ENCODE measurements around the gene KAT8. TPM values are rescaled to one million over a fixed set of nuclear protein-coding genes. Genes with fewer than 3 reads are reported as not detected.

The KAT8 gene
- 30.3 and 37.4 TPM in 2 replicates for total RNA-seq

DNA sequence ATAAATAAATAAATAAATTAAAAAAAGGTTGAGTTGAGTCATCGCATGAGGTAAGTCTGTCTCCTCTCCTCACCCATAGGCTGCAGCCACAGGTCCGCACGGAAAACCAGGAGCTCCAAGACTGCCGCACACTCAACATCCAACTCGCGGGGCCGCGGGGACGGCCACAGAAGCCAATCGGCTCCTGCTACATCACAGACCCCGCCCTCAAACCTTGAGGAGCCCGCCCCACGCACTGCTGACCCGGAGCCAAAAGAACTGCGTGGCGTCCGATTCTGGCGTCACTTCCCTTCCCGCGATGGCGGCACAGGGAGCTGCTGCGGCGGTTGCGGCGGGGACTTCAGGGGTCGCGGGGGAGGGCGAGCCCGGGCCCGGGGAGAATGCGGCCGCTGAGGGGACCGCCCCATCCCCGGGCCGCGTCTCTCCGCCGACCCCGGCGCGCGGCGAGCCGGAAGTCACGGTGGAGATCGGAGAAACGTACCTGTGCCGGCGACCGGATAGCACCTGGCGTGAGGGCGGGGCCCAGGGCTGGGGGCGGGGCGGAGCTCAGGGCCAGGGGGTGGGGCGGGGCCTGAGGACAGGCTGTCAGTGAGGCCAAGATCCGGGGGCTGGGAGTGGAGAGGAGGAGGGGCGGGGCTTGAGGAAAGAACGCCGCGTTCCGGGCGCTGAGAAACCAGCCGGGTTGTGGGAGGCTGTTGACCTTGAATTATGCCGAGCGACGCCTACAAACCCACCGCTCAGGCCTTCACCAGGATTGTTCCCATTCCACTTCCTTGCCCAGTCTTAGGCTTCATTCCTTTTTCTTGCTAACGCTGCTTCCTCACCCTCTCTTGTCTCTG lies at the start of gene KAT8:
KAT8 (plus strand) TSS at position 281 of the 839 bp plus-strand sequence; CDS start at position 299, 18 bp downstream.
- DNase-seq (ENCODE audit: low read depth in 2 of 2) = peak; percentile 92 to 99

DNA sequence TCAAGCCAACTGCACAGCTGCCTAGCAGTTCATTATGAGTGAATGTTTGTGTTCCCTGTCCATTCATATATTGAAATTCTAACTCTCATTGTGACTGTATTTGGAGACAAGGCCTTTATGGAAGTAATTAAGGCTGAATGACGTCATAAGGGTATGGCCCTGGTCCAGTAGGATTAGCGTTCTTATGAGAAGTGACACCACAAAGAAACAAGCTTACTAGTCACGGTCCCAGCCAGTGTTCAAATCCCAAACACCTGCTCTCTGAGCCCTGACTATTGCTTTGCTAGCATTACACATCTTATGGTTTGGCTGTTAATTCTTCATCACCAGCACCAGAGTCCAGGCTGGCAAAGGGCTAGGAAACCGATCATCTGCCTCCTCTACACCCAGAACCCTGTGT lies 45.6 kb upstream of the KAT8 start:
- peak in 1 of 2 donors; percentile 17 for DNase-seq (ENCODE audit: low read depth in 2 of 2)

DNA sequence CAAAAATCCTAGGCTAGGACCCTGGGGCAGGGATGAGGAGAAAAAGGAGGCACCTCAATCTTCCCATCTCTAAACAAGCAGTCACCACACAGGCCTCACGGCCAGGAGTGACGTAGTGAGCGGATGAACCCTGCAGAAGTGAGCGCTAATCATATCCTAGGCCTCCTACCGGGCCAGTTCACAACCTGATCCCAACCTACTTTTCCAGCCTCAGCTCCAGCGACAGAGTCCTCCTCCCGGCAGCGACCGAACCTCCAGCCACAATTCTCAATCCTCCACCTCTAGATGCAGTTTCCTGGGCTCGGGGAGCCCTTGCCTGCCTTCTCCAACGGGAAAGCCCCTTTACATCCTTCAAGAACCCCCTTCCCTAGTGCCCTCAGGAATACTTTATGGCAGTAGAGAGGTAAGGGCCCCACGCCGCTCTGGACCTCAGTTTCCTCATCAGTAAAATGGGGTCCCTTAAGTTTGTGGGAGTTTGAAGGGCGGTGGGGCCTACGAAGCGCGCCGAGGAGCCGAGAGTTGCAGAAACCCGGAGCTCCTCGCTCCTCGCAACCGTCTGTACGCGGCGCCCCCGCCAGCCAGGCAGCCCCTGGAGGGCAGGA lies 44.8 kb upstream of the KAT8 start:
- peak; percentile 29 to 62 for DNase-seq (ENCODE audit: low read depth in 2 of 2)

DNA sequence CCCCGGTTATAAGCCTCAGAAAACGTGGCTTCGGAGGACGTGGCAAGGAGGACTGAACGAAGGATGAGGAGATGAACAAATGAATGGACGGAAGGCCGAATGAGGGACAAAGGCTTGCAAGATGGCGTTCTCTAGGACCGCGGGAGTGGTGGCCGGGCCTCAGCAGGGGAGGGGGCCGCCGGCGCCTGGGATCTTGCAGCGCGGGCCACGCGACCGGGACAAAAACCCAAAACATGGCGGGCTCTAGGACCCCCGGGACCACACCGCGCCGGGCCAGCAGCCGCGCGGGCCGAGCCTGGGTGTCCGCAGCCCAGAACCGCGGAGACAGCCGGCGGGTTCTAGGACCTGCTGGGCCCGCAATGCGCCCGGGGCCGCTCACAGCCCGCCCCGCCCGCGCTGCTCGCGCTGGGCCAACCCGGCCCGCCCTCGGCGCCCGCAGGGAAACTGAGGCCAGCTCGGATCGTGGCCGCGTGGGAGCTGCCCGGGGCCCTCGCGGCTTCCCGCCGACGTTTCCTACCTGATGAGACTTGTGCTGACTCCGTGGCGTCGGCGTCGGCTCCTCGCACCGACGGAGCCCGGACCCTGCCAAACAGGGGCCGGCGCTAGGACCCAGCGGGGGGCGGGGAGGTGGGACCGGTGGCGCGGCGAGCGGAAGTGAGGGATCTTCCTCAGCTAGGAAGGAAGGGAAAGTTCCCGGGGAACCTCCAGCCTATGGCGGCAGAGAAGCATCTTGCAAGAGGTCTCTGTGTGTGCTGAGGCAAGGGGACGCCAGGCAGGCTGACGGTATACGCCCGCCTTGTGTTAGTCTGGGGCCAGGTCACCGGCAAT lies 44.1 kb upstream of the KAT8 start:
- peak; percentile 72 to 93 for DNase-seq (ENCODE audit: low read depth in 2 of 2)

DNA sequence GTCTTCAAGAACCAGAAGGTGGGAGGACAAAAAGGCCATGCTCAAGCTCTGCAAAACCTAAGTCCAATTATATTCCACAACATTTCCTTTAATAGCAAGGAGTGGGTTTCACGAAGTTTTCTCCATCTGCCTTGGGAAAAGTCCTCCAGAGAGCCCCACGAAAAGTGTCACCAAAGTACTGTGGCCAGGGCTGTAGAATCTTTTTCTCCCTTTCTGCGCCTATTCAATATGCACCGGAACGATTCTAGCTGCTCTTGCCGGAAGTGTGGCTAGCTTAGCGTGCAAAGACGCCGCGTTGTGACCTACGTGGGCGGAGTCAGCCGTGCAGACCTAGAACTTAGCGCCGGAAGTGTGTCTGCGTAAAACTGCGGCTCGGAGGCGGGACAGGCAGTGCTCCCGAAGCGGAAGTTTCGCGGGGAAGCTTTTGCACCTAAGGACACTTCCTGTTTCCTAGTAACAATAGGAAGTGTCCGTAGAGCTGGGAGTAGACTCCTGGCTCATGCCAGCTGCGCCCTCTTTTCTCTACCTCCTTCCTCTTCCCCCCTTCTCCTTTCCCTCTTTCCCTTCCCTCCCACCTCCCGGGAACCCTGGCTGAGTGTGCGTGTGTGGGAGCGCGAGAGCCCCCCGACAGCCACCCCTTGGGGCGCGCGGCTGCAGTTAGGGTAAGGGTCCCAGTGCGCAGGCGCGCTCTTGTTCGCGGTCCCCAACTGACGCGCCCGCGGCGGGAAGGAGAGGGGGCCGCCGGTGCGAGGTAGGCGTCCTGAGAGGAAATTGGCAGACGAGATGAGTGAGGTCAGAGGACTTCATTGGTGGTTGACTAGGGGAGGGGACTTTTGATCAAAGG lies 43.3 kb upstream of the KAT8 start, which contains the start of the genes ZNF646 and ZNF668:
ZNF646 (plus strand) TSS at position 453 of the 844 bp plus-strand sequence. CDS start 1,903 bp downstream, outside the sequence.
ZNF668 (minus strand) TSS at position 271 of the 844 bp plus-strand sequence. CDS start 9,781 bp downstream, outside the sequence.
- peak; percentile 99 to 100 for DNase-seq (ENCODE audit: low read depth in 2 of 2)

DNA sequence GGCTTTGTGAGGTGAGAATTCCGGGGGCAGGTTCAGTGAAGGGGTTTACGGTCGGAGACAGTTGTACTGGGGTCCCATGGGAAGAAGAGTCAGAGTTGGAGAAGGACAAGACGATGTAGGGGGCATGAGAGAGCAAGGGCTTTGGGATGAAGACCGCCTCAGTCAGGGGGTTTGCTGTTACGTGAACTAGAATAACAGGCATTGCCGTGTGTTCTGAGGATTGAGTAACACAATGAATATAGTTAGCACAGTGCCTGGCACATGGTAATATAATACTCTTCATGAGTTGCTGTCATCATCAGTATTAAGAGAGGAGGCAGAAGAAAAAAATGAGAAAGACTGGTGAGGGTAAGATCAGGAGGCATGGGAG lies 42.7 kb upstream of the KAT8 start:
- no peak for DNase-seq (ENCODE audit: low read depth in 2 of 2)

DNA sequence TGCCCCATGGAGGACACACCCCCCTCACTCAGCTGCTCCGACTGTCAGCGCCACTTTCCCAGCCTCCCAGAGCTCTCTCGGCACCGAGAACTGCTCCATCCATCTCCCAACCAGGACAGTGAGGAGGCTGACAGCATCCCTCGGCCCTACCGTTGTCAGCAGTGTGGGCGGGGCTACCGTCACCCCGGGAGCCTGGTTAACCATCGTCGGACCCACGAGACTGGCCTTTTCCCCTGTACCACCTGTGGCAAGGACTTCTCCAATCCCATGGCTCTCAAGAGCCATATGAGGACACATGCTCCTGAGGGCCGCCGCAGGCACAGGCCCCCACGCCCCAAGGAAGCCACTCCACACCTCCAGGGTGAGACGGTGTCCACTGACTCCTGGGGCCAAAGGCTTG lies 41.1 kb upstream of the KAT8 start:
- DNase-seq (ENCODE audit: low read depth in 2 of 2) = no peak

DNA sequence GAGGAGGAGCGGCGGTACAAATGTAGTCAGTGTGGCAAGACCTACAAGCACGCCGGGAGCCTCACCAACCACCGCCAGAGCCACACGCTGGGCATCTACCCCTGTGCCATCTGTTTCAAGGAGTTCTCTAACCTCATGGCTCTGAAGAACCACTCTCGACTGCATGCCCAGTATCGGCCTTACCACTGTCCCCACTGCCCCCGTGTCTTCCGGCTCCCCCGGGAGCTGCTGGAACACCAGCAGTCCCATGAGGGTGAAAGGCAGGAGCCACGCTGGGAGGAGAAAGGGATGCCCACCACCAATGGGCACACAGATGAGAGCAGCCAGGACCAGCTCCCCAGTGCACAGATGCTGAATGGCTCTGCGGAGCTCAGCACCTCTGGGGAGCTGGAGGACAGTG lies 40.4 kb upstream of the KAT8 start:
- DNase-seq (ENCODE audit: low read depth in 2 of 2) = no peak

DNA sequence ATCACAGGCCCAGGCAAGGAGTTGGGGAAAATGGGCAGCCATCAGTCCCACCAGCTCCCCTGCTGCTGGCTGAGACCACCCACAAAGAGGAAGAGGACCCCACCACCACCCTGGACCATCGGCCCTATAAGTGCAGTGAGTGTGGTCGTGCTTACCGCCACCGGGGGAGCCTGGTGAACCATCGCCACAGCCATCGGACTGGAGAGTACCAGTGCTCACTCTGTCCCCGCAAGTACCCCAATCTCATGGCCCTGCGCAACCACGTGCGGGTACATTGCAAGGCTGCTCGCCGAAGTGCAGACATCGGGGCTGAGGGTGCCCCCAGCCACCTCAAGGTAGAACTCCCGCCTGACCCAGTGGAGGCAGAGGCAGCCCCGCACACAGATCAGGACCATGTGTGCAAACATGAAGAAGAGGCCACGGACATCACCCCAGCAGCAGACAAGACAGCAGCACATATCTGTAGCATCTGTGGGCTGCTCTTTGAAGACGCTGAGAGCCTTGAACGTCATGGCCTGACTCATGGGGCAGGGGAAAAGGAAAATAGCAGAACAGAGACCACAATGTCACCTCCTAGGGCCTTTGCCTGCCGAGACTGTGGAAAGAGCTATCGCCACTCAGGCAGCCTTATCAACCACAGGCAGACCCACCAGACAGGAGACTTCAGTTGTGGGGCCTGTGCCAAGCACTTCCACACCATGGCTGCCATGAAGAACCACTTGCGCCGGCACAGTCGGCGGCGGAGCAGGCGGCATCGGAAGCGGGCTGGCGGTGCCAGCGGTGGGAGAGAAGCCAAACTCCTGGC lies 39.7 kb upstream of the KAT8 start:
- no peak for DNase-seq (ENCODE audit: low read depth in 2 of 2)

DNA sequence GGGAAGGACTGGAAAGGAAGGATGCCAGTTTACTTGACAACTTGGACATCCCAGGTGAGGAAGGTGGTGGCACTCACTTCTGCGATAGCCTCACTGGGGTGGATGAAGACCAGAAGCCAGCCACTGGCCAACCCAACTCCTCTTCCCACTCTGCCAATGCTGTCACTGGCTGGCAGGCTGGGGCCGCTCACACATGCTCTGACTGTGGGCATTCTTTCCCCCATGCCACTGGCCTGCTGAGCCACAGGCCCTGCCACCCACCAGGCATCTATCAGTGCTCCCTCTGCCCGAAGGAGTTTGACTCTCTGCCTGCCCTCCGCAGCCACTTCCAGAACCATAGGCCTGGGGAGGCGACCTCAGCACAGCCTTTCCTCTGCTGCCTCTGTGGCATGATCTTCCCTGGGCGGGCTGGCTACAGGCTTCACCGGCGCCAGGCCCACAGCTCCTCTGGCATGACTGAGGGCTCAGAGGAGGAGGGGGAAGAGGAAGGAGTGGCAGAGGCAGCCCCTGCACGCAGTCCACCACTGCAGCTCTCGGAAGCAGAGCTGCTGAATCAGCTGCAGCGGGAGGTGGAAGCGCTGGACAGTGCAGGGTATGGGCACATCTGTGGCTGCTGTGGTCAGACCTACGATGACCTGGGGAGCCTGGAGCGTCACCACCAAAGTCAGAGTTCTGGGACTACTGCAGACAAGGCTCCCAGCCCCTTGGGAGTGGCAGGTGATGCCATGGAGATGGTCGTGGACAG lies 38.7 kb upstream of the KAT8 start:
- no peak for DNase-seq (ENCODE audit: low read depth in 2 of 2)

DNA sequence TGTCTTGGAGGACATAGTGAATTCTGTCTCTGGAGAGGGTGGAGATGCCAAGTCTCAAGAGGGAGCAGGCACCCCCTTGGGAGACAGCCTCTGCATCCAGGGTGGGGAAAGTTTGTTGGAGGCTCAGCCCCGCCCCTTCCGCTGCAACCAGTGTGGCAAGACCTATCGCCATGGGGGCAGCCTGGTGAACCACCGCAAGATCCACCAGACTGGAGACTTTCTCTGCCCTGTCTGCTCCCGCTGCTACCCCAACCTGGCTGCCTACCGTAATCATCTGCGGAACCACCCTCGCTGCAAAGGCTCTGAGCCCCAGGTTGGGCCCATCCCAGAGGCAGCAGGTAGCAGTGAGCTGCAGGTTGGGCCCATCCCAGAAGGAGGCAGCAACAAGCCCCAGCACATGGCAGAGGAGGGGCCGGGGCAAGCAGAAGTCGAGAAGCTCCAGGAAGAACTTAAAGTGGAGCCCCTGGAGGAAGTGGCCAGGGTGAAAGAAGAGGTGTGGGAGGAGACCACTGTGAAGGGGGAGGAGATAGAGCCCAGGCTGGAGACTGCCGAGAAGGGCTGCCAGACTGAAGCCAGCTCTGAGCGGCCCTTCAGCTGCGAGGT lies 38.0 kb upstream of the KAT8 start:
- DNase-seq (ENCODE audit: low read depth in 2 of 2) = no peak

DNA sequence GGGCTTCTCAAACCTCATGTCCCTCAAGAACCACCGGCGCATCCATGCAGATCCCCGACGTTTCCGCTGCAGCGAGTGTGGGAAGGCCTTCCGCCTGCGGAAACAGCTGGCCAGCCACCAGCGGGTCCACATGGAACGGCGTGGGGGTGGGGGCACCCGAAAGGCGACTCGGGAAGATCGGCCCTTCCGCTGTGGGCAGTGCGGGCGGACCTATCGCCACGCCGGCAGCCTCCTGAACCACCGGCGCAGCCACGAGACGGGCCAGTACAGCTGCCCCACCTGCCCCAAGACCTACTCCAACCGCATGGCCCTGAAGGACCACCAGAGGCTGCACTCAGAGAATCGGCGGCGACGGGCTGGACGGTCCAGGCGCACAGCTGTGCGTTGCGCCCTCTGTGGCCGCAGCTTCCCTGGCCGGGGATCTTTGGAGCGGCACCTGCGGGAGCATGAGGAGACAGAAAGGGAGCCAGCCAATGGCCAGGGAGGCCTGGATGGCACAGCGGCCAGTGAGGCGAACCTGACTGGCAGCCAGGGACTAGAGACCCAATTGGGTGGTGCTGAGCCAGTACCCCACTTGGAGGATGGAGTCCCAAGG lies 37.3 kb upstream of the KAT8 start:
- DNase-seq (ENCODE audit: low read depth in 2 of 2) = no peak

DNA sequence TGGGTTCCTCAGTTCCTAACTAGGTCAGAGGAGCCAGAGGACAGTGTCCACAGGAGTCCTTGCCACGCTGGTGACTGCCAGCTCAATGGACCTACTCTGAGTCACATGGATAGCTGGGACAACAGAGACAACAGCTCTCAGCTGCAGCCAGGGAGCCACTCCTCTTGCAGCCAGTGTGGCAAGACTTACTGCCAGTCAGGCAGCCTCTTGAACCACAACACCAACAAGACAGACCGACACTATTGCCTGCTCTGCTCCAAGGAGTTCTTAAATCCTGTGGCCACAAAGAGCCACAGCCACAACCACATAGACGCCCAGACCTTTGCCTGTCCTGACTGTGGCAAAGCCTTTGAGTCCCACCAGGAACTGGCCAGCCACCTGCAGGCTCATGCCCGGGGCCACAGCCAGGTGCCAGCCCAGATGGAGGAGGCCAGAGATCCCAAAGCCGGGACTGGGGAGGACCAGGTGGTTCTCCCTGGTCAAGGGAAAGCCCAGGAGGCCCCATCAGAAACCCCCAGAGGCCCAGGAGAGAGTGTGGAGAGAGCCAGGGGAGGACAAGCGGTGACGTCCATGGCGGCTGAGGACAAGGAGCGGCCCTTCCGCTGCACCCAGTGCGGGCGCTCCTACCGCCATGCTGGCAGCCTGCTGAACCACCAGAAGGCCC lies 36.6 kb upstream of the KAT8 start:
- no peak for DNase-seq (ENCODE audit: low read depth in 2 of 2)

DNA sequence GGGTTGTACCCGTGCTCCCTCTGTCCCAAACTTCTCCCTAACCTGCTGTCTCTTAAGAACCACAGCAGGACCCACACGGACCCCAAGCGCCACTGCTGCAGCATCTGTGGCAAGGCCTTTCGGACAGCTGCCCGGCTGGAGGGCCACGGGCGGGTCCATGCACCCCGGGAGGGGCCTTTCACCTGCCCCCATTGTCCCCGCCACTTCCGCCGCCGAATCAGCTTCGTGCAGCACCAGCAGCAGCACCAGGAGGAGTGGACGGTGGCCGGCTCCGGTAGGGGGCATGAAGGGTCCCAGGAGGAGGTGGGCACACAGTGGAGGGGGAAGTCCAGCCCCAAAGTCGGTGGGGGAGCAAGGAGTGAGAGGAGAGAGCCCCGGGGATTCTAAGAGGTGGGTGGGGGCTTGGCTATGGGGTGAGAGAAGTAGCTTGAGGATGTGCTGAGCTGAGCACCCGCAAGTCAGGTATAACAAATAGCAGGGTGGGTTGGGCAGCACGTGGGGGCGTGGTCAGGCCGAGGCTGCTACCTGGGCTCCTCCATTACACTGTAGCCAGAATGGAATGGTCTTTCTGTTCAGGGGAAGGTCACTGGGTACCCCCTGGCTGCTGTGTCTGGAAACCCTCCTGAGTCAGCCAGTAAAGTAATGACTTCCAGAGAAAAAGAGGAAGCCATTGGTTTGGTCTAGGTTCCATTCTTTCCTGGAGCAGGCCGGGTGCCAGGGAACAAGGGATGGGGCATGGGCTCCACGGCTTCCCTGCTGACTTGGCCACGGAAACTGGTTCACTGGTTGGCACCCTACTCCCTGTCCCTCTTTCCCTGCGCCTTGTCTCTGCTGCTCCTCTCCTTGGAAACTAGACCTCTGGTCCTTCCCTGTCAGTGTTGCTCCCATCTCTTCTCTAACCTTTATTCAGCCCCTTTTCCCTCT lies 35.8 kb upstream of the KAT8 start:
- no peak for DNase-seq (ENCODE audit: low read depth in 2 of 2)

DNA sequence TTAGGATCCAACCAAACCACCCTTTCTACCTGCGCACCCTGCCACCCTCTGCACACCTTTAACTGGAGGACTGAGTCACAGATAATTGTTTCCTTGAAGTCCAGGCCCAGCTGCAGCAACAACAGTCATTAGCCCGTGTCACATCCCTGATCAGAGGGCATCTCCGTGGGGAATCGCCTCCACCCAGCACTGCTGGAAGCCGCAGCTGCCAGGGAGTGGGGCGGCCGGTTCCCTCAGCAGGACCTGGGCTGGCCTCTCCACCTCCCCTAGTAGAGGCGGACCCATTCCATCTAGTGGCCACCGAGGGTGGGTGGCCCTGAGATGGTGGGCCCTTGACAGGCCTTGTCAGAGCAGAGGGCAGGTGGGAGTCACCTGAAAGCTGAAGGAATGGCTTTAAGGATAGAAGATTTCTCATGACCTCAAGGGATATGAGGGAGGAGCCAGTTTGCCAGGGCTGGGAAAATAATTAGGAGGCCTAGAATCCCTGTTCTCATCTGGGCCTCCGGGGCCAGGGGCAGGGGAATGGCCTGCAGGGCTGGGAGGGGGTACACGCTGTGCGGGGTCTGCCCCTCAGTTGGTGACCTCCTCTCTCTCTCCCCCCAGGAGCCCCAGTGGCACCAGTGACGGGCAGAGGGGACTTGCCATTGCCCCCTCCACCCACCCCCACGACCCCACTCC lies 35.0 kb upstream of the KAT8 start:
- DNase-seq (ENCODE audit: low read depth in 2 of 2) = no peak

DNA sequence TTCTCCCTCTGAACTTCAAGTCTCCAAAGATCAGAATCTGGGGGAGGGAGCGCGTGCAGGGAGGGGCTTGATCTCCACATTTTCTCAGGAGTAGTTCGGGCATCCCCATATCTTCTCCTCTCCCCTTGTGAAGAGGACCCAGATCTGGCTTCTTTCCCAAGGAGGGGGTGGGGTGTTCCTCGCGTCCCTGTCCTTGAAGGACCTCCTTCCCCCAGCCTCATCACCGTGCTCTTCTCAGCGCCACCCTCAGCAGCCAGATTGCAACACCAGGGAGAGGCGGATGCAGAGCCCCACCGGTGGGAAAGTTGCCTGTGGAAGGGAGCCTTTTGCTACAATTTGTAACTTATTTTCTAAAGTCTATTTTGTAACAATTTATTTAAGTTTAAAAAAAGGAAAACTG lies 34.4 kb upstream of the KAT8 start:
- DNase-seq (ENCODE audit: low read depth in 2 of 2) = no peak
